Endodermal cell (in vitro differentiated cells): ENCODE measurements around the gene SPATA46. TPM values are rescaled to one million over a fixed set of nuclear protein-coding genes. Genes with fewer than 3 reads are reported as not detected.

Experiments
- DNase-seq: peaks from one replicate; pipeline ENCODE4 v3.0.0-alpha.2; 2017
- H3K27ac ChIP-seq: 2 replicates; pipeline ENCODE4 v1.5.1; 2013; ENCODE audit warnings: mild to moderate bottlenecking, low read depth, low read length, moderate library complexity
- H3K27me3 ChIP-seq: 2 replicates; pipeline ENCODE4 v1.6.1; 2013; ENCODE audit warnings: mild to moderate bottlenecking, low read length, moderate library complexity; ENCODE audit not compliant: insufficient read depth, control insufficient read depth, poor library complexity, severe bottlenecking
- H3K36me3 ChIP-seq: 2 replicates; pipeline ENCODE4 v1.7.0; 2013; ENCODE audit warnings: mild to moderate bottlenecking, low read length, moderate library complexity; ENCODE audit not compliant: control insufficient read depth, insufficient read depth
- H3K4me1 ChIP-seq: one replicate; pipeline ENCODE4 v1.7.0; 2013; ENCODE audit warnings: low read length; ENCODE audit not compliant: control insufficient read depth, insufficient read depth
- H3K4me3 ChIP-seq: 2 replicates; pipeline ENCODE4 v1.5.1; 2013; ENCODE audit warnings: mild to moderate bottlenecking, low read length, moderate library complexity
- H3K9ac ChIP-seq: 2 replicates; pipeline ENCODE4 v1.6.1; 2013; ENCODE audit warnings: mild to moderate bottlenecking, low read length, moderate library complexity; ENCODE audit not compliant: poor library complexity, severe bottlenecking; ENCODE audit errors: extremely low read depth
- H3K9me3 ChIP-seq: 2 replicates; pipeline ENCODE4 v1.6.1; 2013; ENCODE audit warnings: mild to moderate bottlenecking, low read length, moderate library complexity; ENCODE audit not compliant: control insufficient read depth
- H3K27ac Mint-ChIP-seq: 2 replicates; pipeline ENCODE4 v1.8.0; 2020; ENCODE audit warnings: mixed read lengths
- H3K27me3 Mint-ChIP-seq: 2 replicates; pipeline ENCODE4 v1.8.0; 2021; ENCODE audit warnings: mild to moderate bottlenecking, mixed read lengths; ENCODE audit not compliant: insufficient read depth
- H3K36me3 Mint-ChIP-seq: 2 replicates; pipeline ENCODE4 v1.8.0; 2020; ENCODE audit warnings: low read depth, mixed read lengths
- H3K4me1 Mint-ChIP-seq: 2 replicates; pipeline ENCODE4 v1.8.0; 2020; ENCODE audit warnings: mixed read lengths
- H3K4me3 Mint-ChIP-seq: 2 replicates; pipeline ENCODE4 v1.8.0; 2020; ENCODE audit warnings: mild to moderate bottlenecking, moderate library complexity, mixed read lengths
- H3K9me3 Mint-ChIP-seq: 2 replicates; pipeline ENCODE4 v1.8.0; 2020; ENCODE audit warnings: mild to moderate bottlenecking, mixed read lengths
- WGBS, 2 experiments: methylation state at CpG; one replicate each; pipeline versions ENCODE4 v1.1.5 to v1.1.7; 2013; ENCODE audit warnings: missing lambda C conversion rate in 2 of 2, mixed read lengths in 1 of 2; ENCODE audit not compliant: insufficient coverage in 1 of 2, insufficient read length in 1 of 2; 5-methylcytosine and 5-hydroxymethylcytosine counted together
- total RNA-seq, 2 donors: library from RNA; stranded (reverse); fragmentation: NEBNext Ultra II Directional in 1 of 2; extraction: Animal tissue kit (Norgen Biotek cat#: 25700) in 1 of 2; gene quantifications; 2 replicates in 1 of 2; 3 replicates in 1 of 2; pipeline ENCODE4 v1.2.1, GENCODE V29; 2021
- TF ChIP-seq, protein P1 (sequence below): fragments of 200-600 bp; sonication (generic); conservative IDR thresholded peaks from 2 replicates; pipeline ENCODE4 v1.5.0; 2021; ENCODE audit warnings: antibody characterized with exemption, mild to moderate bottlenecking

SPATA46 gene
- total RNA-seq, 2 donors from 2014 or later: not detected

DNA sequence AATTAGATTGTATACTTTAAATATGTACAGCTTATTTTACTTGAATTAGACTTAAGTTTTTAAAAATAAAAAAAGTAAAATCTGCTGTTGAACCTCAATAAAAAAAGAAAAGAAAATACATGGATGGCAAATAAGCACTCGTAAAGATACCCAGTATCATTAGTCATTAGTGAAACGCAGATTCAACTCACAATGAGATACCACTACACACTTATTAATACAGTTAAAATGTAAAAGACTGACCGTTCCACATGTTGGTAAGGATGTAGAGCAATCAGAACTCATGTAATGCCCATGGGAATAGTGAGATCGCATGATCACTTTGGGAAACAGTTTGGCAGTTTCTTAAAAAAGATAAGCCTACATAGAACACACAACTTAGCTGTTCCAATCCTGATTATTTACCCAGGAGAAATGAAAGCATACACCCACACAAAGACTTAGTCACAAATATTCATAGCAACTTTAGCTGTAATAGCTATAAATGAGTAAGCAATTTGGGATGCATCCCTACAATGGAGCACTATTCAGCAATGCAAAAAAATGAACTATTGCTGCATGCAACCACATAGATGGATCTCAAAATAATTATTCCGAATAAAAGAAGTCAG is 28.0 kb upstream of the SPATA46 start:
- Mint-ChIP-seq H3K9me3 (no peaks in the 10 kb centered on the region), H3K27me3 (no peaks in the 10 kb centered on the region), H3K27ac (no peak overlapping the region), H3K4me3 (no peak overlapping the region), H3K4me1 (peaks cover 2% of the 10 kb centered on the region), H3K36me3 (no peaks in the 10 kb centered on the region)
- Histone ChIP-seq H3K27ac (no peak overlapping the region), H3K9me3 (no peaks in the 10 kb centered on the region), H3K9ac (no peak overlapping the region), H3K4me1 (no peaks in the 10 kb centered on the region), H3K4me3 (no peak overlapping the region), H3K36me3 (no peaks in the 10 kb centered on the region), H3K27me3 (no peaks in the 10 kb centered on the region)
- TF ChIP-seq, protein P1, sequence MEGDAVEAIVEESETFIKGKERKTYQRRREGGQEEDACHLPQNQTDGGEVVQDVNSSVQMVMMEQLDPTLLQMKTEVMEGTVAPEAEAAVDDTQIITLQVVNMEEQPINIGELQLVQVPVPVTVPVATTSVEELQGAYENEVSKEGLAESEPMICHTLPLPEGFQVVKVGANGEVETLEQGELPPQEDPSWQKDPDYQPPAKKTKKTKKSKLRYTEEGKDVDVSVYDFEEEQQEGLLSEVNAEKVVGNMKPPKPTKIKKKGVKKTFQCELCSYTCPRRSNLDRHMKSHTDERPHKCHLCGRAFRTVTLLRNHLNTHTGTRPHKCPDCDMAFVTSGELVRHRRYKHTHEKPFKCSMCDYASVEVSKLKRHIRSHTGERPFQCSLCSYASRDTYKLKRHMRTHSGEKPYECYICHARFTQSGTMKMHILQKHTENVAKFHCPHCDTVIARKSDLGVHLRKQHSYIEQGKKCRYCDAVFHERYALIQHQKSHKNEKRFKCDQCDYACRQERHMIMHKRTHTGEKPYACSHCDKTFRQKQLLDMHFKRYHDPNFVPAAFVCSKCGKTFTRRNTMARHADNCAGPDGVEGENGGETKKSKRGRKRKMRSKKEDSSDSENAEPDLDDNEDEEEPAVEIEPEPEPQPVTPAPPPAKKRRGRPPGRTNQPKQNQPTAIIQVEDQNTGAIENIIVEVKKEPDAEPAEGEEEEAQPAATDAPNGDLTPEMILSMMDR: no peak
- WGBS, 2 experiments: 95% methylated on average over 5 of the region's 5 CpGs; no CpG with 5 or more reads in 1 of the 2 experiments
- DNase-seq: no peak

- no peaks in the 10 kb centered on the region for H3K36me3 Mint-ChIP-seq
- 86 to 94% methylated on average over 9 to 10 of the region's 10 CpGs for WGBS, 2 experiments
- H3K4me1 Mint-ChIP-seq: peaks cover 29% of the 10 kb centered on the region
- Histone ChIP-seq H3K36me3 (no peaks in the 10 kb centered on the region), H3K4me3 (no peak overlapping the region), H3K27ac (no peak overlapping the region), H3K9me3 (peaks cover 10% of the 10 kb centered on the region), H3K4me1 (peaks cover 20% of the 10 kb centered on the region), H3K27me3 (no peaks in the 10 kb centered on the region), H3K9ac (no peak overlapping the region)
- no peaks in the 10 kb centered on the region for H3K9me3 Mint-ChIP-seq
- H3K27ac Mint-ChIP-seq: no peak overlapping the region
- TF ChIP-seq, protein P1: no peak
- peaks cover 14% of the 10 kb centered on the region for H3K27me3 Mint-ChIP-seq
- DNase-seq: no peak
- no peak overlapping the region for H3K4me3 Mint-ChIP-seq
Observed at GRCh38 chr1:162400790-162401355, 24.2 kb upstream of the SPATA46 start.

DNA sequence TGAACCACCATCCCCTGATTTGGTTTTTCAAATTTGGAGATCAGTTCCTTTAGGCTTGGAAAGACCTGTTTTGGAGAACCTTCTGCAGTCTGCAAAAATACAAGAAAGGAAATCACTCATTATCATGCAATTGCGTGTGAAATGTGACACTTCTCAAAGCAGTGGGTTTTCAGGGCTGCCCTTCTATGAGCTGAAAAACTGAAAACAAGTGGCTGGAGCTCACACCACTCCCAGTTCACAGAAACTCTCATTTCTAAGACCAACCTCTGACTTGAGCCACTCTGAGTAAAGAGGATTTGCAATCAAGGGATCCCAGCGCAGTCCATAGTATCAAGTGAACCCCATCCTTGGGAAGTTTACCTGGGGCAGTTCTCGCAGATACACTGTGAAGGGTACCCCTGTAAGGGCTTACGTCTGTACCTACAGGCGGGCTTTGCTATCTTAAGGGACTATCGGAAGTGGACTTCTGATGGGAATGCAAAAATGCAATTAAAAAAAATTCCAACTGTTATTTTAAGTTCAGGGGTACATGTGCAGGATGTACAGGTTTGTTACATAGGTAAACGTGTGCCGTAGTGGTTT is 22.4 kb upstream of the SPATA46 start:
- H3K9me3 Mint-ChIP-seq: no peaks in the 10 kb centered on the region
- Histone ChIP-seq H3K27ac (no peak overlapping the region), H3K36me3 (no peaks in the 10 kb centered on the region), H3K27me3 (no peaks in the 10 kb centered on the region), H3K4me1 (peaks cover 20% of the 10 kb centered on the region), H3K4me3 (peak overlapping the region; percentile 24), H3K9me3 (peaks cover 10% of the 10 kb centered on the region), H3K9ac (no peak overlapping the region)
- DNase-seq: no peak
- H3K27me3 Mint-ChIP-seq: peaks cover 14% of the 10 kb centered on the region
- H3K4me1 Mint-ChIP-seq: peaks cover 29% of the 10 kb centered on the region
- WGBS, 2 experiments: 75 to 76% methylated on average over 5 to 8 of the region's 8 CpGs
- TF ChIP-seq, protein P1: no peak
- no peak overlapping the region for H3K27ac Mint-ChIP-seq
- no peaks in the 10 kb centered on the region for H3K36me3 Mint-ChIP-seq
- no peak overlapping the region for H3K4me3 Mint-ChIP-seq
